HUES64 (cell line): Measurements from ENCODE around the gene SNX25.
A peak's percentile ranks its signal among the peaks of the same experiment; 100 is the strongest.
"Not testable (repeated sequence)": the region's sequence is repeated elsewhere in the genome, so short reads cannot be mapped to it uniquely, and the experiment has no call there.

Source experiments
- H3K27ac ChIP-seq: 2 replicates; pipeline ENCODE4 v1.7.0; 2013; ENCODE audit warnings: low read depth, low read length, inconsistent platforms
- H3K27me3 ChIP-seq: 2 replicates; pipeline ENCODE4 v1.6.1; 2013; ENCODE audit warnings: mild to moderate bottlenecking, low read length; ENCODE audit not compliant: insufficient read depth
- H3K36me3 ChIP-seq: 2 replicates; pipeline ENCODE4 v1.6.1; 2013; ENCODE audit warnings: mild to moderate bottlenecking, low read length; ENCODE audit not compliant: insufficient read depth
- H3K4me1 ChIP-seq: 2 replicates; pipeline ENCODE4 v1.6.1; 2013; ENCODE audit warnings: mild to moderate bottlenecking, low read length, moderate library complexity; ENCODE audit not compliant: insufficient read depth
- H3K4me3 ChIP-seq: 2 replicates; pipeline ENCODE4 v1.5.1; 2013; ENCODE audit warnings: mild to moderate bottlenecking, low read length, moderate library complexity
- H3K9ac ChIP-seq: 2 replicates; pipeline ENCODE4 v1.6.1; 2013; ENCODE audit warnings: mild to moderate bottlenecking, low read depth, low read length
- H3K9me3 ChIP-seq: 2 replicates; pipeline ENCODE4 v1.6.1; 2013; ENCODE audit warnings: low read depth, low read length; ENCODE audit not compliant: insufficient read depth
- WGBS: fragments of 150-250, 120-280 bp; methylation state at CpG from one replicate; pipeline ENCODE4 v1.1.7; 2013; ENCODE audit warnings: missing lambda C conversion rate; 5-methylcytosine and 5-hydroxymethylcytosine counted together

The SNX25 gene

DNA sequence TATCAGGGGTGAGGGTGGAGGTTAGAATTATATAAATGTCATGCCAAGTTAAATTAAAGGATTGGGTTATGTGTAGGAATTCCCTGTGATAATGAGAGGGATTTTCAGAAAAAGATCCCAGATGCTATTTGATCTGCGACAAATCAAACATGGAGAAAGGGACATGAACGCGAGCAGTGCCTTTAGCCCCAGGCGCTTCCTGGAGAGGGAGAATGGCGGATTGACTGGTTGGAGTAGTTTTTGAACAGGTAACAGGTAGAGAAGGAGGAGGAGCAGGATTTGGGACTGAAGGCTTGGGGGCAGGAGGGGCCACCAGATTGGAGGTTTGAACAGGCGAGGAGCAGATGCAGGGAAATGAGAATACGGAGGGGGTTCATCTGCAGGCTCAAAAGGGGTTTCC, 119.2 kb downstream of the SNX25 start:
- WGBS: 94% methylated on average over 7 of the region's 7 CpGs
- Histone ChIP-seq H3K4me3 (no peak overlapping the region), H3K4me1 (peaks cover 17% of the 10 kb centered on the region), H3K9me3 (peaks cover 27% of the 10 kb centered on the region), H3K27me3 (no peaks in the 10 kb centered on the region), H3K36me3 (peaks cover 28% of the 10 kb centered on the region), H3K27ac (no peak overlapping the region), H3K9ac (no peak overlapping the region)

GRCh38 chr4:185329879-185330510, 120.6 kb downstream of the SNX25 start:
- peaks cover 19% of the 10 kb centered on the region; the same call in 1 of the 2 replicates for H3K36me3 ChIP-seq
- H3K4me3 ChIP-seq, H3K27me3 ChIP-seq, H3K9ac ChIP-seq, H3K27ac ChIP-seq: not testable (repeated sequence)
- WGBS: 86% methylated on average over 2 of the region's 2 CpGs
- peaks cover 17% of the 10 kb centered on the region for H3K4me1 ChIP-seq
- H3K9me3 ChIP-seq: peaks cover 19% of the 10 kb centered on the region

- H3K4me3 ChIP-seq: no peak overlapping the region
- H3K36me3 ChIP-seq: peaks cover 19% of the 10 kb centered on the region; the same call in 1 of the 2 replicates
- peak overlapping the region; percentile 20; the same call in 1 of the 2 replicates for H3K27ac ChIP-seq
- peaks cover 17% of the 10 kb centered on the region for H3K4me1 ChIP-seq
- peaks cover 19% of the 10 kb centered on the region for H3K9me3 ChIP-seq
- no peak overlapping the region for H3K9ac ChIP-seq
- 94% methylated on average over 3 of the region's 3 CpGs for WGBS
- no peaks in the 10 kb centered on the region for H3K27me3 ChIP-seq
Measured at GRCh38 chr4:185332575-185333464, 123.4 kb downstream of the SNX25 start.

DNA sequence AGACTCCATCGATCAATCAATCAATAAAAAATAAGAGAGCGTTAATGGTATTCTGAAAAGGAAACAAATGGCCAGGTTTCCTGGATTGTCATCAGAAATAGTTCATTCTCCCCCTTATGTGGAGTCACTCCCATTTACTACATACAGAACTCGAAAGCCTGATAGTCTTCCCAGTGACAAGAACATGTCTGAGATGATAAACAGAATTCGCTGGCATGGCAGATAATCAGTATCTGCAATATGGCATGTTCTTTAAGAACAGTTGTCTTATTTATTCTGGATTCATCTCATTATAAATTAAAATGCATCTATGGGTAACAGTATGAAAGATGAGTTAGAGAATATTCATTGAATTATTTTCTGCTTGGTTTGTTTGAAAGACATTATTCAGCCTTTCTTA, 124.9 kb downstream of the SNX25 start:
- H3K4me1 ChIP-seq: peaks cover 17% of the 10 kb centered on the region
- H3K27ac ChIP-seq: no peak overlapping the region

DNA sequence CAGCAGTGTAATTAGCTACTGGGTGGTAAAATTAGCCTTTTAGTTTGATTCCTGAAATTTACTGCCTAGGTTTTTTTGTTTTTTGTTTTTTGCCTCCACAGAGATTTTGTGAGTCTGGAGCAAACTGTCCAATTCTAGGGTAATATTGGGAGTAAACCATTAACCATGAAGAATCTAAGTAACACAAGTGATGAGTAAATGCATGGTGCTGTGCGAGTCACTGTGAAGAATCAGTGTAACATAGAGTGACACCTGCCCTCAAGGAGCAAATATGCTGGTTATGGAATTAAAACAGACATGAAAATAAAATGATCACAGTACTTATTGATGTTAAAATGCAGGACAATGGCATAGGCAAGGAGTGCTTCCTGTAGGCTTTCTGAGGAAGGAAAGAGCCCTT, 126.2 kb downstream of the SNX25 start:
- no peak overlapping the region for H3K9ac ChIP-seq
- H3K9me3 ChIP-seq: no peaks in the 10 kb centered on the region
- no peaks in the 10 kb centered on the region for H3K27me3 ChIP-seq
- 96% methylated on average over 1 of the region's 1 CpG for WGBS
- H3K4me1 ChIP-seq: peaks cover 17% of the 10 kb centered on the region
- peaks cover 3% of the 10 kb centered on the region; the same call in 1 of the 2 replicates for H3K36me3 ChIP-seq
- no peak overlapping the region for H3K27ac ChIP-seq
- no peak overlapping the region for H3K4me3 ChIP-seq

More for the DNA sequence above, 124.9 kb downstream of the SNX25 start:
- Histone ChIP-seq H3K9ac (no peak overlapping the region), H3K36me3 (peaks cover 11% of the 10 kb centered on the region; the same call in 1 of the 2 replicates), H3K9me3 (peaks cover 9% of the 10 kb centered on the region), H3K27me3 (no peaks in the 10 kb centered on the region), H3K4me3 (no peak overlapping the region)
- WGBS: 99% methylated on average over 4 of the region's 4 CpGs

DNA sequence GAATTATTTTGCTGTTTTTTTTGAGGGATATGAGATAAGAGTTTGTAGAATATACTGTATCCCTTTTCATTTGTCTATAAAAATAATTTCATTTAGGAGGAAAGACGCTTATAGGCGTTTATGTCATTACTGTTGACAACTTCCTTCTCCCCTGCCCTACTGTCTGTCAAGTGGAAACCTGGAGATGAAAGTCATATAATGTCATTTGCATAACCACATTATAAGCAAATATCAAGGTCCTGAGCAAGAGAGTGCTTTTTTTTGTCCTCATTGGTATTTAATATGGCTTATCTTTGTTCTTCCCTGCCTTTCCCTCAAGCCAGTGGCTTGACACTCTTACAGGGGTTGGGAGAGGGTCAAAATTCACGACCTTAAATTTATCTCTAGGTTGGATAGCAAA, 130.5 kb downstream of the SNX25 start:
- Histone ChIP-seq H3K9me3 (no peaks in the 10 kb centered on the region), H3K9ac (no peak overlapping the region), H3K4me3 (no peak overlapping the region), H3K27ac (no peak overlapping the region), H3K27me3 (no peaks in the 10 kb centered on the region), H3K4me1 (no peaks in the 10 kb centered on the region), H3K36me3 (peaks cover 16% of the 10 kb centered on the region)
- WGBS: 91% methylated on average over 1 of the region's 3 CpGs

GRCh38 chr4:185341377-185341776, 132.0 kb downstream of the SNX25 start:
- H3K4me3 ChIP-seq: no peak overlapping the region
- H3K27ac ChIP-seq: no peak overlapping the region
- WGBS: 88% methylated on average over 2 of the region's 2 CpGs
- no peak overlapping the region for H3K9ac ChIP-seq
- no peaks in the 10 kb centered on the region for H3K9me3 ChIP-seq
- no peaks in the 10 kb centered on the region for H3K27me3 ChIP-seq
- no peaks in the 10 kb centered on the region for H3K4me1 ChIP-seq
- H3K36me3 ChIP-seq: peaks cover 19% of the 10 kb centered on the region

- Histone ChIP-seq H3K36me3 (peaks cover 23% of the 10 kb centered on the region), H3K9me3 (no peaks in the 10 kb centered on the region), H3K4me1 (no peaks in the 10 kb centered on the region), H3K27ac (no peak overlapping the region), H3K27me3 (no peaks in the 10 kb centered on the region), H3K4me3 (no peak overlapping the region), H3K9ac (no peak overlapping the region)
- 93% methylated on average over 6 of the region's 6 CpGs for WGBS
Measured at GRCh38 chr4:185341841-185342240, 132.4 kb downstream of the SNX25 start.

DNA sequence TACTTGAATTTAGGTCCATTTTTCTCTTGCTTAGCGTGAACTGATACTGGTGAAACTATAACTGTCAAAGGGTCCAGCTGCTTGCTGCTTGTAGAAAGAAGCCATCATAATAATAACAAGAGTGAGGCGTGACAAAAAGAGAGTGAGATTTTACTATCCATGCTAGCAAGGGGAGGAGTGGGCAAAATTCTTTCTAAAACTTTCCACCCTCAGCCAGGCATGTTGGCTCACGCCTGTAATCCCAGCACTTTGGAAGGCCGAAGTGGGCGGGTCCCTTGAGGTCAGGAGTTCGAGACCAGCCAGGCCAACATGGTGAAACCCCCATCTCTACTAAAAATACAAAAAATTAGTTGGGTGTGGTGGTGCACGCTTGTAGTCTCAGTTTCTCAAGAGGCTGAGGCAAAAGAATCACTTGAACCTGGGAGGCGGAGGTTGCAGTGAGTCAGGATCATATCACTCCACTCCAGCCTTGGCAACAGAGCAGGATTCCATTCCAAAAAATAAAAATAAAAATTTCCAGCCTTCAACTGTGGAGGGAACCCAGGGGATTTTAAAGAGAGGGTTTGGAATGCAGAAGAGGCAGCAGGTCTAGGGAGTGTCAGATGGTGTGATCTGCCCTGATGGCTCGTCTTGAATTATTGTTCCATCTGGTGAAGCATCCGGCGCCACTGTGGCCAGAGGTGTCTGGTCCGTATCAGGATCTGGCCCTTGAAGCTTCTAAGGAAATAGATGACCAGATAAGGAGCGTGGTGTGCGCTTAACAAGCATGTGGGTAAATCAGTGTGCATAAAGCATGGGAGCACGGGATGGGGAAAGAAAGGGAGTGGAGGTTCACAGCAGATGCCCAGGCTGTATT, 134.6 kb downstream of the SNX25 start:
- H3K4me1 ChIP-seq: no peaks in the 10 kb centered on the region
- no peaks in the 10 kb centered on the region for H3K27me3 ChIP-seq
- 92% methylated on average over 15 of the region's 15 CpGs for WGBS
- no peak overlapping the region for H3K4me3 ChIP-seq
- H3K36me3 ChIP-seq: peaks cover 41% of the 10 kb centered on the region
- H3K9me3 ChIP-seq: no peaks in the 10 kb centered on the region
- no peak overlapping the region for H3K27ac ChIP-seq
- no peak overlapping the region for H3K9ac ChIP-seq

- no peak overlapping the region for H3K9ac ChIP-seq
- H3K27ac ChIP-seq: no peak overlapping the region
- no peaks in the 10 kb centered on the region for H3K4me1 ChIP-seq
- H3K36me3 ChIP-seq: peaks cover 43% of the 10 kb centered on the region
- no peaks in the 10 kb centered on the region for H3K27me3 ChIP-seq
- no peaks in the 10 kb centered on the region for H3K9me3 ChIP-seq
- 83% methylated on average over 5 of the region's 6 CpGs for WGBS
- H3K4me3 ChIP-seq: no peak overlapping the region
Measured at GRCh38 chr4:185344743-185345538, 135.5 kb downstream of the SNX25 start.
